K562 (cell line): ENCODE results near the gene PRKCE. TPM values are rescaled to one million over a fixed set of nuclear protein-coding genes. Genes with fewer than 3 reads are reported as not detected.

Experiments
- ARHGAP35 ChIP-seq: fragments of 450-650 bp; IDR thresholded peaks from 2 replicates; pipeline ENCODE4 v1.6.1; 2018; ENCODE audit not compliant: partially characterized antibody
- ATF1 ChIP-seq, 2 experiments: fragments of 450-650 bp in 1 of 2; IDR thresholded peaks; 2 replicates each; pipeline ENCODE4 v1.6.1; 2016; ENCODE audit warnings: missing compliant biosample characterization in 1 of 2, missing genetic modification characterization in 1 of 2
- BCOR ChIP-seq: fragments of 450-650 bp; IDR thresholded peaks from 2 replicates; pipeline ENCODE4 v1.6.1; 2016
- BHLHE40 ChIP-seq: IDR thresholded peaks from 2 replicates; pipeline ENCODE4 v1.6.1; 2011; ENCODE audit warnings: low read length, improper control_type of control experiment
- CSDE1 ChIP-seq, 2 experiments: fragments of 450-650 bp; IDR thresholded peaks; 2 replicates each; pipeline ENCODE4 v1.6.1; 2016; ENCODE audit warnings: mild to moderate bottlenecking in 1 of 2
- MTA1 ChIP-seq: fragments of 450-650 bp; IDR thresholded peaks from 2 replicates; pipeline ENCODE4 v1.6.1; 2017; ENCODE audit warnings: borderline replicate concordance
- NCOR1 ChIP-seq: fragments of 450-650 bp; IDR thresholded peaks from 2 replicates; pipeline ENCODE4 v1.6.1; 2016; ENCODE audit warnings: mild to moderate bottlenecking, moderate library complexity
- NFIC ChIP-seq: fragments of 450-650 bp; IDR thresholded peaks from 2 replicates; pipeline ENCODE4 v1.6.1; 2017; ENCODE audit warnings: mild to moderate bottlenecking, inconsistent platforms
- RCOR1 ChIP-seq, 2 experiments: IDR thresholded peaks; 2 replicates each; pipeline ENCODE4 v1.6.1; 2012; ENCODE audit warnings: low read depth in 2 of 2, low read length in 2 of 2, borderline replicate concordance in 1 of 2, improper control_type of control experiment in 1 of 2
- TARDBP ChIP-seq: fragments of 450-650 bp; IDR thresholded peaks from 2 replicates; pipeline ENCODE4 v1.6.1; 2016
- TFAP4 ChIP-seq: sonication (generic); formaldehyde crosslinking; IDR thresholded peaks from 2 replicates; pipeline ENCODE4 v1.8.0; 2022; ENCODE audit warnings: missing genetic modification reagents, mild to moderate bottlenecking, moderate library complexity, borderline replicate concordance
- THRB ChIP-seq: fragments of 450-650 bp; formaldehyde crosslinking; conservative IDR thresholded peaks from 2 replicates; pipeline ENCODE4 v1.4.0; 2022; ENCODE audit warnings: mild to moderate bottlenecking, missing genetic modification characterization
- ZBTB40 ChIP-seq, 2 experiments: fragments of 450-650 bp in 1 of 2; sonication (generic) in 1 of 2; formaldehyde crosslinking in 1 of 2; IDR thresholded peaks; 2 replicates each; pipeline versions ENCODE4 v1.7.1 to v1.9.0; 2016 to 2022; ENCODE audit warnings: inconsistent platforms in 1 of 2, mild to moderate bottlenecking in 1 of 2, missing genetic modification reagents in 1 of 2
- ZBTB43 ChIP-seq: sonication (generic); formaldehyde crosslinking; IDR thresholded peaks from 2 replicates; pipeline ENCODE4 v1.8.0; 2023; ENCODE audit warnings: mild to moderate bottlenecking, missing genetic modification reagents
- ZNF589 ChIP-seq: fragments of 200-800 bp; sonication (Bioruptor generic); IDR thresholded peaks from 2 replicates; pipeline ENCODE4 v1.6.1; 2016; ENCODE audit warnings: low read depth, missing genetic modification characterization, missing compliant biosample characterization
- polyA plus RNA-seq, 8 experiments: library from polyadenylated mRNA; depleted of rRNA in 4 of 8; stranded (reverse) in 5 of 8; unstranded in 3 of 8; fragments of >200 nt; fragmentation: Nextera tagmentation in 2 of 8; fragmentation: Illumina TruSeq in 1 of 8; extraction: Ambion mirVana in 2 of 8; extraction: Trizol in 1 of 8; gene quantifications; 2 replicates each; pipeline versions ENCODE4 v1.2.1 to v1.2.3, GENCODE V29; 2011 to 2014; ENCODE audit warnings: inconsistent platforms in 1 of 8, missing spikeins in 1 of 8
- total RNA-seq, 7 experiments: library from RNA; depleted of rRNA in 6 of 7; stranded (reverse); fragments of >200 nt in 6 of 7; fragmentation: Illumina TruSeq in 2 of 7; extraction: Trizol in 2 of 7; gene quantifications; 2 replicates each; pipeline versions ENCODE4 v1.2.1 to v1.2.3, GENCODE V29; 2011 to 2021; ENCODE audit warnings: low replicate concordance in 1 of 7

Gene PRKCE
- total and polyA plus RNA-seq, 9 of the 15 experiments (the other 6 are each of a cell fraction or from before 2014, with no cell fraction given) = 0.06 to 1.0 (median 0.22) TPM; not detected in 1

DNA sequence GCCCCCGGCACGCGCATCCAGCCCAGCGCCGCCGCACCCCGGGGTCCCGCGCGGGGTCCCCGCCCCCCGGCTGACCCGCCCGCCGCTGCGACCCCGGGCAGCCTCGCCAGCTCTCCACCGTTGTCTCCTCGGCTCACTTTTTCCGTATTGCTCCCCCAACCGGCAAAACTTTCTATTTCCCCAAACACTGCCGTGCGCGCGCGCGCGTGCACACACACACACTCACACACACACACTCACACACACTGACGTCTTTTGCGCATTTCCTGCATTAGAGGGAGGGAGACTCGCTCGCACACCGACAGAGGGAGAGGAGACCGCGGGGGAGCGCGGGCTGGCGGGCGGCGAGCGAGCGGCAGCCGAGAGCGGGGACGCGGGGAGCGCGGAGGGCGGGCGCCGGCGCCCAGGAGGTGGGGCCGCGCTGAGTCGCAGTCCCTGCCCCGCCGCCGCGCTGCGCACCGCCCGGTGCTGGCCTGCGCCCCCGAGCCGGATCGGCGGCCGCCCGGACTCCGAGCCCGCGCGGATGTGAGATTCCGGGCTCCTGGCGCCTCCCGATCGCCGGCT is 542 bp upstream of the PRKCE start (continued):
- peak; percentile 36; the same call in 1 of the 2 replicates for TF ChIP-seq ZBTB40 (IDR thresholded peaks at IDR 0.05)
- TF ChIP-seq ZBTB40 (CRISPR knock-in tag; IDR thresholded peaks at IDR 0.05) = no peak
- TF ChIP-seq ZBTB43 (CRISPR knock-in tag) = peak; percentile 97
- TF ChIP-seq TFAP4 (CRISPR knock-in tag) = peak; percentile 62; the same call in 1 of the 2 replicates
- TF ChIP-seq BCOR = peak; percentile 82
- TF ChIP-seq ATF1 (CRISPR knock-in tag; IDR thresholded peaks at IDR 0.05) = 0 out of 2 replicates have a peak, but pooled peaks have one; percentile 31
- peak; percentile 77 for TF ChIP-seq ATF1 (tag; IDR thresholded peaks at IDR 0.05)
- TF ChIP-seq THRB (CRISPR knock-in tag) = peak; percentile 73; the same call in 1 of the 2 replicates
- peak; percentile 50; the same call in 1 of the 2 replicates for TF ChIP-seq MTA1
- no peak for TF ChIP-seq ARHGAP35
- peak; percentile 52 for TF ChIP-seq BHLHE40
- TF ChIP-seq ZNF589 (CRISPR knock-in tag) = peak; percentile 15; the same call in 1 of the 2 replicates
- peak; percentile 45; the same call in 1 of the 2 replicates for TF ChIP-seq NCOR1
- no peak for TF ChIP-seq CSDE1 (IDR thresholded peaks at IDR 0.05)
- peak in 1 of 2 experiments; percentile 61; a peak in 2 of 4 replicates for TF ChIP-seq RCOR1 (IDR thresholded peaks at IDR 0.05; ENCODE audit: borderline replicate concordance in 1 of 2, low read depth in 2 of 2, low read length in 2 of 2)
- 0 out of 2 replicates have a peak, but pooled peaks have one; percentile 60 for TF ChIP-seq TARDBP
- TF ChIP-seq NFIC = peak; percentile 53
